HepG2 (cell line): ENCODE data around the gene MYCBPAP. TPM values are rescaled to one million over a fixed set of nuclear protein-coding genes. Genes with fewer than 3 reads are reported as not detected.
A peak's percentile ranks its signal among the peaks of the same experiment; 100 is the strongest.

Experiments used
- ATF7-NPFF ChIP-seq: sonication (generic); formaldehyde crosslinking; IDR thresholded peaks from 2 replicates; pipeline ENCODE4 v1.8.1; 2023; ENCODE audit warnings: mild to moderate bottlenecking, low read depth, missing genetic modification reagents, moderate library complexity
- ELF3 ChIP-seq: IDR thresholded peaks from 2 replicates; pipeline ENCODE4 v1.6.1; 2016; ENCODE audit warnings: missing genetic modification reagents, missing compliant biosample characterization
- FOXA3 ChIP-seq: IDR thresholded peaks from 2 replicates; pipeline ENCODE4 v1.6.1; 2016; ENCODE audit warnings: missing genetic modification reagents, missing compliant biosample characterization
- GTF2F1 ChIP-seq: fragments of 150-350 bp; IDR thresholded peaks from 2 replicates; pipeline ENCODE4 v1.6.1; 2014; ENCODE audit warnings: low read length
- HMGXB3 ChIP-seq: sonication (generic); formaldehyde crosslinking; IDR thresholded peaks from 2 replicates; pipeline ENCODE4 v1.4.0; 2020; ENCODE audit warnings: missing genetic modification reagents, borderline replicate concordance
- PHF21A ChIP-seq: sonication (generic); formaldehyde crosslinking; IDR thresholded peaks from 2 replicates; pipeline ENCODE4 v1.5.0; 2020; ENCODE audit warnings: mild to moderate bottlenecking, missing genetic modification reagents
- RFX5 ChIP-seq: IDR thresholded peaks from 2 replicates; pipeline ENCODE4 v1.6.1; 2011; ENCODE audit warnings: low read depth, low read length, improper control_type of control experiment
- TIGD3 ChIP-seq: sonication (generic); formaldehyde crosslinking; IDR thresholded peaks from 2 replicates; pipeline ENCODE4 v1.5.1; 2020; ENCODE audit warnings: mild to moderate bottlenecking, missing genetic modification reagents, borderline replicate concordance
- YY1 ChIP-seq: IDR thresholded peaks from 2 replicates; pipeline ENCODE4 v1.6.1; 2011; ENCODE audit warnings: low read length, low read depth, moderate library complexity, mild to moderate bottlenecking; ENCODE audit not compliant: insufficient read depth, insufficient replicate concordance
- ZBTB42 ChIP-seq: sonication (generic); formaldehyde crosslinking; IDR thresholded peaks from 2 replicates; pipeline ENCODE4 v1.5.0; 2020; ENCODE audit warnings: mild to moderate bottlenecking, missing genetic modification reagents
- ZFP37 ChIP-seq: sonication (generic); formaldehyde crosslinking; IDR thresholded peaks from 2 replicates; pipeline ENCODE4 v1.4.0; 2020; ENCODE audit warnings: missing genetic modification reagents, borderline replicate concordance
- ZFX ChIP-seq: sonication (generic); formaldehyde crosslinking; IDR thresholded peaks from 2 replicates; pipeline ENCODE4 v1.4.0; 2020; ENCODE audit warnings: mild to moderate bottlenecking, low read depth, missing genetic modification reagents, moderate library complexity
- ZNF407 ChIP-seq: sonication (generic); formaldehyde crosslinking; IDR thresholded peaks from one replicate; pipeline ENCODE4 v1.5.1; 2020; ENCODE audit warnings: mild to moderate bottlenecking, missing genetic modification reagents; ENCODE audit errors: not compliant biosample characterization
- ZNF451 ChIP-seq: sonication (generic); formaldehyde crosslinking; IDR thresholded peaks from 2 replicates; pipeline ENCODE4 v1.5.0; 2020; ENCODE audit warnings: mild to moderate bottlenecking, missing genetic modification reagents
- ZNF546 ChIP-seq: sonication (generic); formaldehyde crosslinking; conservative IDR thresholded peaks from 2 replicates; pipeline ENCODE4 v1.8.1; 2023; ENCODE audit warnings: mild to moderate bottlenecking, missing genetic modification reagents
- polyA plus RNA-seq, 8 experiments: library from polyadenylated mRNA; depleted of rRNA in 3 of 8; stranded (reverse) in 7 of 8; unstranded in 1 of 8; fragments of >200 nt; fragmentation: Illumina TruSeq in 4 of 8; extraction: Trizol in 4 of 8; gene quantifications; 2 replicates each; pipeline versions ENCODE4 v1.2.1 to v1.2.3, GENCODE V29; 2011 to 2016; ENCODE audit warnings: low read depth in 4 of 8, missing spikeins in 1 of 8, mixed read lengths in 1 of 8; ENCODE audit not compliant: insufficient read depth in 1 of 8
- total RNA-seq, 5 experiments: library from RNA; depleted of rRNA; stranded (reverse); fragments of >200 nt; fragmentation: Illumina TruSeq; extraction: Trizol; gene quantifications; 2 replicates each; pipeline ENCODE4 v1.2.3, GENCODE V29; 2016; ENCODE audit warnings: low read depth in 1 of 5

Gene MYCBPAP
- total and polyA plus RNA-seq, 2 of the 13 experiments (the other 11 are each of a cell fraction or from before 2014, with no cell fraction given), result 0.22 to 0.24 TPM

- TF ChIP-seq HMGXB3 (CRISPR knock-in tag) (0 out of 2 replicates have a peak, but pooled peaks have one; percentile 17), ZNF546 (CRISPR knock-in tag) (peak; percentile 84; the same call in 1 of the 2 replicates), ELF3 (CRISPR knock-in tag) (peak; percentile 29; the same call in 1 of the 2 replicates), ATF7-NPFF (CRISPR knock-in tag) (0 out of 2 replicates have a peak, but pooled peaks have one; percentile 10), ZFP37 (CRISPR knock-in tag) (no peak), ZBTB42 (peak; percentile 69; the same call in 1 of the 2 replicates), ZNF407 (no peak), YY1 (peak; percentile 20), ZFX (peak; percentile 73), GTF2F1 (no peak), FOXA3 (CRISPR knock-in tag) (0 out of 2 replicates have a peak, but pooled peaks have one; percentile 12), ZNF451 (CRISPR knock-in tag) (no peak), PHF21A (CRISPR knock-in tag) (0 out of 2 replicates have a peak, but pooled peaks have one; percentile 24), RFX5 (no peak), TIGD3 (CRISPR knock-in tag) (no peak)
These were observed 10.3 kb downstream of the MYCBPAP start (continued) for GRCh38 chr17:50518384-50519023.
